ENCODE measurements around the gene VPS13C.

VPS13C gene

DNA sequence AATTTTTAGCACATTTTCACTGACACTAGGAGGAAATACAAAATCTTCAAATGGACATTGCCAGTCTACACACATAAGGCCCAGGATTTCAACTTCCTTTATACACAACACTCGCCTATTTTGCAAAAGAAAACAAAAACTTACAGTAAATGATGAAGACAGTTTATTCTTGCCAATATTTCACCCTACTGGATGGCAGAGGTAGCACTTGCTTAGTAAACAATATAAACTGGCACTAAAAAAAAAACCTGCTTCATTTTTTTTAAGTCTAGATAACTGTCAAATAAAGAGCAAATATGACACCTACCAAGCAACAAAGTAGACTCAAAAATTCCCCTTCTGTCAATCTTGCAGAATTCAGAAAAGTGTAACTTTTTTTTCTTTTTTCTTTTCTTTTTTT, 204.0 kb downstream of the VPS13C start:
- DNase-seq, result no peak

DNA sequence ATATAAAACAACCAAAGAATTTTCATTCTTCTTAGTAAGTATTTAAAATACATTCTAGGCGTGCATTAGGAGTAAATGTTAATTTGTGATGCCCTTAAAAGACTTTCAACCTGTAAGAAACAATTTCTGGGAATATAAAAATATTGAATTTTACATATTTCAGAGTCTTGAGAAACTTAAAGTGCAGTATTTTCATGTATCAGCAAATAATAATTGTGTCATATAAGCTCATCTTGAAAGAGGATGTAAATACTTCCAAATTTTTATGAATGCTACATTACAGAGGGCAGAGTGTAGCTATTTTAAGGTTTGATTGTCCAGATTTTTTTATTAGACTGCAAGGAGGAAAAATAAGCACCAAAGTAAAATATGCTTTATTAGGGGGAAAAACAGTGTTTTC, 207.1 kb downstream of the VPS13C start:
- DNase-seq, result no peak

DNA sequence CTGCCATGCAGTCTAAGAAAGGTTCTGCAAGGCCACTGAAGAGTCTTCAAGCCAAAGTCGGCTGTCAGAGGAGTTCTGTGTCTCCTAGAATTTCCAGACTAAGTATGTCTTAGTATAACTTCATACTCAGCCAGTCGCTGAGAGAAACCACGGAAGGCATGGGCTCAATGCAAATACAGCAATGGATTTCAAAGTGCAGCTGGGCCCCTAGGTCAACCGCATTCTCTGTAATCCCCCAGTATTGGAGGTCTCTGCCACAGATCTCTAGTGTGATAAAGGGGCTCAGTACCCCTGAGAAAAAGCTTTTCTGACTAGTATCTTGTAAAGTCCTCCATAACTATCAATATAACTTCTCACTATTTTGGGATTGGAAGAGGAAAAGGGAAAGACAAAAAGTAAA, 208.3 kb downstream of the VPS13C start:
- DNase-seq, result no peak

DNA sequence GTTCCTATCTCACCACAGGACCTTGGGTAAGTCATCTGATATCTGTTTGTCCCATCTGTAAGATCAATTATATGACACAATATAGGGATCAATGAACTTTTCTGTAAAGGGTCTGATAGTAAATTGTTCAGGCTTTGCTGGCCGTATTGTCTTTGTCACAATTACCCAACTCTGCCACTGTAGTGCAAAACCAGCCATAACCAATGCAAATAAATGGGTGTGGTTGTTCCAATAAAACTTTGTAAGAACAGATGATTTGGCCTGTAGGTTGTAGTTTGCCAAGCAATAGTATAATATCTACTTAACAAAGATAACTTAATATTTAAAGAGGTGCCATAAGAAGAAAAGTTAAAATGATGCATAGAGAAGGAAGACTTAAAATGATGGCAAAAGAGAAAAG, 210.8 kb downstream of the VPS13C start:
- DNase-seq, result no peak

- DNase-seq, result no peak
Observed at GRCh38 chr15:61841466-61841865, 218.8 kb downstream of the VPS13C start.

DNA sequence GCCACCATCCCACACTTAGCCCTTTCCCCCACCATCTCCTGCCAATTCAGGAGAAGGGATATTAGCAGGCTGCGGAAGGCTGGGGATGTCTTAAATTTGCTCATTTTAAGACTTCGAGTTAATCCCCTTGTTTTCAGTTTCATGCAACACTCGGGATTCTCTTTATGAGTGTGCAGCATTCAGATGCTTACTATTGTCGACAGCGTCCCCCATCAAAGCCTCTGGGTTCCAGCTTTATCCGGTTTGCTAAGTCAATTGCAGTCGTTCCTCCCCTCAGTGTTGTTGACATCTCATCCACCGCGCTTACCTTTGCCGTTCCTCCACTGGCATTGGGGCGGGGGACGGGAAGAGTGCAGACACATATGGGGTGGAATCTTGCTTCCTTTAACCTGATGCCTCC, 220.2 kb downstream of the VPS13C start:
- DNase-seq, result no peak

- DNase-seq, result no peak
Observed at GRCh38 chr15:61839546-61839945, 220.7 kb downstream of the VPS13C start.

DNA sequence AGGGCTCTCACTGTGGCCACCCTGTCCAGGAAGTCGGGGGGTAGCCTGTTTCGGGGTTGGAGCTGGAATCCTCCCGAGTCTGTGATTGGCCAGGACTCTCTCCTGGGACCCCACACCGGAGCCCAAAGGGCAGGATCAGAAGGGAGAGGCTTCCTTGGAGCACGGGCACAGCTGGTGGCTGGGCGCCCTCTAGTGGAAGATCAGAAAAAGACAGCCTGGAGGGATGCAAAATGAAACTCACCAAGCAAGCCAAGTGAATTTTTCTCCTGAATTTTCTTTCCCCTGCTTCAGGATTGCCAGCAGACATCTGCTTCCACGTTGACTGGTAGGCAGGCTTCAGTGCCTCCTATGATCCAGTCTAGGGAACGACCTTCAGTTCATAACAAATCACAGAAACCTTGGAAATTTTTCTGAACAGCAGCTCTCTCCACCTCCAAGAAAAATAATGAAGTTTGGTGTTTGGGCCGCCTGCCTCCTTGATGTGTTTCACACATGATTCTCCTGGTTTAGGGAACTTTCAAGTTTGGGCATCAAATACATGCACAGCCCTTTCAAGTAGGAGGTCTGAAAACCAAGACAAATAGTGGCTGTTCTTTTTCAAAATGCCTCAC, 224.6 kb downstream of the VPS13C start:
- peak; percentile 56 for DNase-seq

GRCh38 chr15:61835029-61835428, 225.2 kb downstream of the VPS13C start:
- no peak for DNase-seq

GRCh38 chr15:61834076-61834697, 226.1 kb downstream of the VPS13C start:
- DNase-seq, result peak; percentile 78

DNA sequence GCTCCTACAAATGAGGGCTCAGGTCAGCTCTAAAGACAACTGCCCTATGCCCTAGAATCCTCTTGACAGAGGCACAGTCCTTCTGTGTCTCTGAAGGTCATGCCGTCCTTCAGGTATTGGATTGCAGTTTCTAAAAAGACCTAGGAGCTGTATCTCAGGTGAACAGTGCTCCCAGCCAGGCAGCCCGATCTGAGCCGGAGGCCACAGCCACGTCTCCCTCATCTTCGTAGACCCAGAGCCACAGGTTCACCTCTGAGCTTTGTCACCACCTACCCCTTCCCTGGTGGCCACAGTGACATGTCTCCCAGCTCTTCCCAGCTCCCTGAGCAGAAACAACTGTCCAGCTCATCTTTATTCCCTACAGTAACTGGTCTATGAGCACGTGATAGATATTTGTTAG, 228.0 kb downstream of the VPS13C start:
- DNase-seq, result no peak

DNA sequence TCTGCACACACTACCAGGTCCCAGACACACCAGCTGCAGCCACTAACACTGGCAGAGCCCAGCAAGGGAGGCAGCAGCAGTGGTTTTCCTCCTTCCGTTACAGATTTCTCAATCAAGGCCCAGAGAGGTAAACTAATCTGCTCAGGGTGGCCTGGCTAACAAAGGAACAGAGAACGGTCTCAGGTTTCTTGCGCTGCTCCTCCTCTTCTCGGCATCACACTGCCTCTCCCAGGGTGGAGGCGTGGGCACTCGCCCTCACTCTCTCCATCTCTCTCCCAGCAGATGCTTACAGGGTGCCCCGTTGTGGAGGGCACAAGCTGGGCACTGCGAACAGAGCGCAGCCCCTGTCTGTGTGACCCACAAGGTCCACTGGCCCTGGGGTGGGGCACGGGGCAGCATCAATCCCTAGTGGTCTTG, 228.7 kb downstream of the VPS13C start:
- DNase-seq, result no peak

DNA sequence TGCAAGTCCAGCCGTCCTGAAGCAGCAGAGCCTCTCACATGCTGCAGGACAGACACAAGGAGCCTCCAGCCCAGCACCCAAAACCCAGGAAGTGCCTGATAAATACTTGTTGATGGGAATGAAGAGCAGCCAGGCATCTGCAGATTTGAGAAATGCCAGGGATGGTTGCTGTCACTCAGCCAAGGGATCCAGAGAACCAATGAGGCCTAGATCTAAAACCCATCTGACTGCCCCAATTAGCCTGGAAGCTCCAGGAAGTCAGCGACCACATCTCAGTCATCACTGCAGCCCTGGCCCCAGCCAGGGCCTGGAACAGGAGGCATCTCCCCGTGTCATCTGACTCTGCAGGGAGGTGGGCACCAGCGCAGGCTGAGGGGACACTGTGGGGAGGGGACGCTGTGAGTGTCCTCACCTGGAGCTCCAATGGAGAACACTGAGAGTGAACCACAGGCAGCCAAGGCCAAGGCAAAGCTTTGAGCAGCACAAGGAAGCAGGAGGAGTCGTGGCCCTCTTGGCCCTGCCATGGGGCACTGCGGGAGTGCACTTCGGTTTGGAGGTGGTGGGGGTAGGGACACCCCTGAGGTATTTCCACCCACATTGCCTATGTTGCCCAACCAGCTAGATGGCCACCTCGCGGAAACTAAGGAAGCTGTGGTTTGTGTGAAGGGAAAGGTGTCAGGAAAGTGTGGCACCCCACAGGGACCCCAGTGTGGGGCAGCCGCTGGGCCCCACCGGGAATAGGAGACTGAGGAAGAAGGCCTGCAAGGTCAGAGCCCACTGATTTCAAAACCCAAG, 229.5 kb downstream of the VPS13C start:
- DNase-seq, result no peak

DNA sequence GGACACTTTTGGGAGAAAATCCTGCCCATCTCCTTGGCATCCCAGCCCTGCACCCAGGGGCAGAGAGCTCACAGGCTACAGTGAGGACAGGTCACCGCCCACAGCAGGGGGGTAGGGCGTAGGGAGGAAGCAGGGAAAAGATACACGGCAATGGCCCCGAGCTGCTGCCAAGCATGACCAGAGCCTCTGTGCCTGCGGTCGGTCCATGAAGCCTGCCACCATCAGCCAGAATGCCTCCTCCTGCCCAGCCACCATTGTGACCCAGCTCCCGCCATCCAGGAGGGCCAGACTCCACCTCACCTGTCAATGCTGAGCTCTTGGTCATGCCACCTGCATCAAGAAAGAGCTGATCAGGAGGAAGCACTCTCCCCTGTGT, 230.7 kb downstream of the VPS13C start:
- DNase-seq, result no peak

- no peak for DNase-seq
Observed at GRCh38 chr15:61828860-61829513, 231.3 kb downstream of the VPS13C start.

- DNase-seq, result no peak
Observed at GRCh38 chr15:61828008-61828407, 232.2 kb downstream of the VPS13C start.

GRCh38 chr15:61827131-61827530, 233.1 kb downstream of the VPS13C start:
- no peak for DNase-seq

DNA sequence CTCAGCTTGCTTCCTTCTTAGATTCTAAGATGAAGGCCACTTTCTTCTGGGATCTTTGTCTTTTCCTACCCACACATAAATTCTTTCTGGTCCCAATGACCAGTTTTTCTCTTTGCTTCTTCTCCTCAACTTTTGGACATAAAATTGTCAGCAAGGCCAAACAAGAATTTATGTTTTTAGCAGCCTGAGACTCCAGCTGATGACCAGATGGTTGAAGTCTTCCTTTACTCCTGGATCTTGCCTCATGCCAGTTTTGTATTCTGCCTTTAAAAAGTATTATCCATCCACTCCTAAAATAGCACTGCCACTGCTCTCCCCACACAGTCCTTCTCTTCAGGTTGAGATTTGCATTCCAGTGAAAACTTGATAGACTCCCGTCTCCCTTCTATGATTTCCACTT, 236.0 kb downstream of the VPS13C start:
- no peak for DNase-seq

- DNase-seq, result no peak
Observed at GRCh38 chr15:61822511-61822910, 237.7 kb downstream of the VPS13C start.

GRCh38 chr15:61820951-61821350, 239.3 kb downstream of the VPS13C start:
- DNase-seq, result no peak

DNA sequence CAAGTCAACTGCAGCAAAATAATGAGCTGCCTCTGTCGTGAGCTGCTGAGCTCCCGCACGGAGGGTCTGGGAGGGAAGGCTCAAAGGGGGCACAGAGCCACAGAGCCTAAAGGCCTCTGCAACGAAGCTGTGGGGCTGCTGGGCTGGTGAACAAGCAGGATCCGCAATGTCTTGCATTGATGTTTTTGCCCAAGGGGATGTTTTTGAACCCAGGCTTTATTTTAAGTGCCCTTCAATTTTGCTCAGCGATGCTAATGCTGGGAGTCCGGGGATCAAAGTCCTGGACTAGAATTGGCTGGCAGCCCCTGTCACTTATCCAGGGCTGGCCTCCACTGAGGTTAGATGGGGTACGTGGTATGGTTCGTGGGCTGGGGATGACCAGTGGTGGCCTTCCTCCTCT, 240.0 kb downstream of the VPS13C start:
- no peak for DNase-seq

- DNase-seq, result no peak
Observed at GRCh38 chr15:61819386-61819785, 240.9 kb downstream of the VPS13C start.

GRCh38 chr15:61818801-61819200, 241.4 kb downstream of the VPS13C start:
- no peak for DNase-seq

DNA sequence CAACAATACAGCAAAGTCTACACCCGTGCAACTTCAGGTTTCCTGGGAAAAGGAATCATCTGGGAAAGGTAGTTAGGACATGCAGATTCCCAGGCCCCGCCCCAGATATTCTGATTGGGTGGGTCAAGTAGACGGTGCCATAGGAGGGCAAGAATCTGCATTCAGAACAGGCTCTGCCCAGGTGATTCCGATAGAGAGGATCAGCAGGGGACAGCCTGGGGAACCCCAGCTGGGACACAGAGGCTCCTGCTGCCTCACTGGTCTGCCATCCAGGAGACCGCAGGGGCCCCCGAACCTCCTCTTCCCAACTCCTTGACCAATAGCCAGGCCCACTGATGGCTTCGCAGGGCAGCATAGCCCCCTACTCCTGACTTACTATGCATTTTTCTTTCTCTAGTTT, 243.4 kb downstream of the VPS13C start:
- DNase-seq, result no peak

Data from stimulated activated CD4-positive, alpha-beta T cell treated with anti-CD3 and anti-CD28 coated beads, Interleukin-4, amount 100 ng/mL, for 1 hour (primary cell).